HCT116 (cell line): ENCODE data around the gene RAB8B. TPM values are rescaled to one million over a fixed set of nuclear protein-coding genes. Genes with fewer than 3 reads are reported as not detected.

ENCODE experiments used
- ATAC-seq: fragments of 200-7000 bp; cut with Tn5 transposase; 2 replicates; pipeline ENCODE4 v1.9.1; 2020; ENCODE audit warnings: mild to moderate bottlenecking, moderate library complexity
- BruUV-seq: library from RNA; stranded (reverse); fragments of 400-500 nt; replicated peaks from 2 replicates; lab custom pipeline; 2021; lab: Mats Ljungman, UMichigan
- CTCF ChIA-PET: fragments of 300-600 bp; sonication (Branson Sonifier 250); formaldehyde crosslinking; loops from one replicate; lab custom pipeline; 2021; ENCODE audit warnings: antibody characterized with exemption; lab: Charles Lee
- POLR2A ChIA-PET: fragments of 300-600, 350-600 bp; sonication (Branson Sonifier 250); formaldehyde crosslinking; loops from one replicate; lab custom pipeline; 2021; ENCODE audit warnings: antibody characterized with exemption; lab: Charles Lee
- RAD21 ChIA-PET, 2 experiments: fragments of 300-600 bp; sonication (Branson Sonifier 250); formaldehyde crosslinking; loops; one replicate each; lab custom pipeline; 2023; ENCODE audit warnings: low total read pairs in 2 of 2; ENCODE audit not compliant: uncharacterized antibody in 2 of 2, unreplicated experiment in 2 of 2, low non-redundant PET in 1 of 2; lab: Charles Lee
- DNase-seq: peaks from one replicate; pipeline ENCODE4 v3.0.0-alpha.2; 2010; ENCODE audit warnings: low read depth, low spot score
- H2AFZ ChIP-seq: fragments of 200-600 bp; shearing (Covaris generic), sonication (generic); 2 replicates; pipeline ENCODE4 v1.6.1; 2017; ENCODE audit warnings: low read depth, mixed run types, mixed read lengths, antibody characterized with exemption, low read length; ENCODE audit not compliant: poor library complexity, severe bottlenecking
- H3K27ac ChIP-seq: 2 replicates; pipeline ENCODE4 v1.5.1; 2012; ENCODE audit warnings: low read depth, low read length
- H3K27me3 ChIP-seq: fragments of 200-600 bp; sonication (generic); 2 replicates; pipeline ENCODE4 v1.6.1; 2016; ENCODE audit warnings: mixed run types, low read length, mixed read lengths; ENCODE audit not compliant: insufficient read depth
- H3K36me3 ChIP-seq, 2 experiments: fragments of 200-500 bp in 1 of 2; fragments of 200-600 bp in 1 of 2; sonication (Bioruptor generic) in 1 of 2; sonication (generic) in 1 of 2; 2 replicates each; pipeline versions ENCODE4 v1.5.1 to v1.6.1; 2014 to 2016; ENCODE audit warnings: low read length in 2 of 2, inconsistent platforms in 1 of 2, mixed read lengths in 1 of 2, mixed run types in 1 of 2; ENCODE audit not compliant: insufficient read depth in 2 of 2, control insufficient read depth in 1 of 2
- H3K4me1 ChIP-seq, 2 experiments: fragments of 200-600 bp in 1 of 2; sonication (generic) in 1 of 2; 2 replicates each; pipeline versions ENCODE4 v1.5.1 to v1.6.1; 2012 to 2017; ENCODE audit warnings: low read length in 2 of 2, inconsistent platforms in 1 of 2, mild to moderate bottlenecking in 1 of 2, mixed read lengths in 1 of 2, mixed run types in 1 of 2, moderate library complexity in 1 of 2; ENCODE audit not compliant: insufficient read depth in 2 of 2, control insufficient read depth in 1 of 2
- H3K4me2 ChIP-seq: fragments of 200-600 bp; sonication (generic); 2 replicates; pipeline ENCODE4 v1.6.1; 2017; ENCODE audit warnings: mixed run types, low read length, mixed read lengths
- H3K4me3 ChIP-seq, 2 experiments: fragments of 200-600 bp in 1 of 2; sonication (generic) in 1 of 2; replicated peaks in 1 of 2; 2 replicates each; pipeline ENCODE4 v1.5.1; 2011 to 2016; ENCODE audit warnings: low read length in 2 of 2, control low read depth in 1 of 2, low read depth in 1 of 2, mild to moderate bottlenecking in 1 of 2, mixed read lengths in 1 of 2, mixed run types in 1 of 2
- H3K79me2 ChIP-seq: fragments of 200-600 bp; sonication (generic); 2 replicates; pipeline ENCODE4 v1.6.1; 2017; ENCODE audit warnings: mild to moderate bottlenecking, mixed run types, low read length, moderate library complexity, mixed read lengths; ENCODE audit not compliant: insufficient read depth
- H3K9ac ChIP-seq: fragments of 200-600 bp; sonication (generic); 2 replicates; pipeline ENCODE4 v1.6.1; 2016; ENCODE audit warnings: low read length, mixed read lengths
- H3K9me2 ChIP-seq: fragments of 200-600 bp; sonication (generic), shearing (Covaris generic); 2 replicates; pipeline ENCODE4 v1.6.1; 2017; ENCODE audit warnings: mixed run types, mild to moderate bottlenecking, moderate library complexity; ENCODE audit not compliant: insufficient read depth
- H3K9me3 ChIP-seq, 2 experiments: fragments of 200-500 bp in 1 of 2; fragments of 200-600 bp in 1 of 2; sonication (Bioruptor generic) in 1 of 2; sonication (generic) in 1 of 2; 2 replicates each; pipeline ENCODE4 v1.6.1; 2014 to 2017; ENCODE audit warnings: low read length in 2 of 2, mixed read lengths in 2 of 2, inconsistent platforms in 1 of 2, low read depth in 1 of 2, mild to moderate bottlenecking in 1 of 2, mixed run types in 1 of 2, moderate library complexity in 1 of 2; ENCODE audit not compliant: control insufficient read depth in 1 of 2, insufficient read depth in 1 of 2
- H4K20me1 ChIP-seq: fragments of 200-600 bp; sonication (generic), shearing (Covaris generic); 2 replicates; pipeline ENCODE4 v1.6.1; 2017; ENCODE audit warnings: mixed run types, mild to moderate bottlenecking, moderate library complexity; ENCODE audit not compliant: insufficient read depth
- CEBPB ChIP-seq: IDR thresholded peaks from 2 replicates; pipeline ENCODE4 v1.6.1; 2012; ENCODE audit warnings: low read depth
- EGR1 ChIP-seq: IDR thresholded peaks from 2 replicates; pipeline ENCODE4 v1.6.1; 2012; ENCODE audit warnings: low read depth
- FOSL1 ChIP-seq: IDR thresholded peaks from 2 replicates; pipeline ENCODE4 v1.6.1; 2012; ENCODE audit warnings: low read depth
- RAD21 ChIP-seq: IDR thresholded peaks from 2 replicates; pipeline ENCODE4 v1.6.1; 2012; ENCODE audit warnings: low read depth, mild to moderate bottlenecking
- SIN3A ChIP-seq: IDR thresholded peaks from 2 replicates; pipeline ENCODE4 v1.6.1; 2012; ENCODE audit warnings: low read depth
- SP1 ChIP-seq: IDR thresholded peaks from 2 replicates; pipeline ENCODE4 v1.6.1; 2012; ENCODE audit warnings: low read depth
- intact Hi-C: fragments of 100-400 bp; cut with micrococcal nuclease; formaldehyde crosslinking; loops from 2 replicates; pipeline ENCODE4 v1.10.0; 2022
- total RNA-seq: library from RNA; stranded (reverse); gene quantifications from one replicate; pipeline ENCODE4 v1.2.1, GENCODE V29; 2021; ENCODE audit not compliant: unreplicated experiment
- TF ChIP-seq, protein P1 (sequence below): IDR thresholded peaks from 2 replicates; pipeline ENCODE4 v1.6.1; 2012
- TF ChIP-seq, protein P2 (sequence below): IDR thresholded peaks from 2 replicates; pipeline ENCODE4 v1.6.1; 2012; ENCODE audit warnings: low read depth
- TF ChIP-seq, protein P3 (sequence below): IDR thresholded peaks from 2 replicates; pipeline ENCODE4 v1.6.1; 2012
- TF ChIP-seq, protein P4 (sequence below), 3 experiments: fragments of 200-600 bp in 1 of 3; sonication (generic) in 1 of 3; IDR thresholded peaks in 2 of 3; conservative IDR thresholded peaks in 1 of 3; 2 replicates each; pipeline ENCODE4 v1.5.1; 2012 to 2017; ENCODE audit warnings: low read depth in 2 of 3, low read length in 2 of 3, antibody characterized with exemption in 1 of 3, borderline replicate concordance in 1 of 3, control low read depth in 1 of 3, mild to moderate bottlenecking in 1 of 3, mixed read lengths in 1 of 3, mixed run types in 1 of 3, moderate library complexity in 1 of 3; ENCODE audit not compliant: insufficient read depth in 1 of 3

Gene RAB8B
- total RNA-seq, 1 experiment from 2014 or later, result 19.4 TPM

DNA sequence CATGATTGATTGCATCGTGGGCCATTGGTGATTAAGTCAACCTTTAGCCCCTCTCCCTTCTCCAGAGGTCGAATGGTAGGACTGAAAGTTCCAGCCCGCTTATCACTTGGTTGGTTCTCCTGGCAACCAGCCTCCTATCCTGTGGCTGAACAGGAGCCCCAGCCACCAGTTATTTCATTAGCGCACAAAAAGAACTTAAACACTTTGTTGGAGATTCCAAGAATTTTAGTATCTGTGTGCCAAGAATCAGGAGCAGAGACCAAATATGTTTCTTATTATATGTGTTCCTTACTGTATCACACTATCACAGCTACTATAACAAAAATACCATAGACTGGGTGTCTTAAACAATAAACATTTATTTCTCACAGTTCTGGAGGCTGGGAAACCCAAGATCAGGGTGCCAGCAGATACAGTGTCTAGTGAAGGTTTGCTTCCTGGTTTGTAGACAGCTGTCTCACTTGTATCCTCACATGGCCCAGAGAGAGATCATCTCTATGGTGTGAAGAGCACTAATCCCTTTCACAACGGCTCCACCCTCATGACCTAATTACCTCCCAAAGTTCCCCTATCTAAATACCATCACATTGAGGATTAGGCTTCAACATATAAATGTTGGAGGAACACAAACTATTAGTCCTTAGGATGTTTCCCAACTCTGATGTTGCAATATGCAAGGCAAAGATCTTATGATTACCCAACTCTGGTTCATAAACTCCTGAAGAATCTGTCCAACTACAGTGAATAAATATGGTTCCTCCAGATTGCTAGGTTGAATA is 57.5 kb downstream of the RAB8B start:
- H3K4me3 ChIP-seq, result no peak overlapping the region
- BruUV-seq, result no TSS peak
- H3K9me2 ChIP-seq, result no peaks in the 10 kb centered on the region
- H3K36me3 ChIP-seq, result no peaks in the 10 kb centered on the region
- TF ChIP-seq, protein P1, sequence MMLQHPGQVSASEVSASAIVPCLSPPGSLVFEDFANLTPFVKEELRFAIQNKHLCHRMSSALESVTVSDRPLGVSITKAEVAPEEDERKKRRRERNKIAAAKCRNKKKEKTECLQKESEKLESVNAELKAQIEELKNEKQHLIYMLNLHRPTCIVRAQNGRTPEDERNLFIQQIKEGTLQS, result no peak
- TF ChIP-seq CEBPB (no peak), FOSL1 (no peak), SIN3A (no peak), RAD21 (no peak), SP1 (no peak), EGR1 (no peak)
- TF ChIP-seq, protein P2, sequence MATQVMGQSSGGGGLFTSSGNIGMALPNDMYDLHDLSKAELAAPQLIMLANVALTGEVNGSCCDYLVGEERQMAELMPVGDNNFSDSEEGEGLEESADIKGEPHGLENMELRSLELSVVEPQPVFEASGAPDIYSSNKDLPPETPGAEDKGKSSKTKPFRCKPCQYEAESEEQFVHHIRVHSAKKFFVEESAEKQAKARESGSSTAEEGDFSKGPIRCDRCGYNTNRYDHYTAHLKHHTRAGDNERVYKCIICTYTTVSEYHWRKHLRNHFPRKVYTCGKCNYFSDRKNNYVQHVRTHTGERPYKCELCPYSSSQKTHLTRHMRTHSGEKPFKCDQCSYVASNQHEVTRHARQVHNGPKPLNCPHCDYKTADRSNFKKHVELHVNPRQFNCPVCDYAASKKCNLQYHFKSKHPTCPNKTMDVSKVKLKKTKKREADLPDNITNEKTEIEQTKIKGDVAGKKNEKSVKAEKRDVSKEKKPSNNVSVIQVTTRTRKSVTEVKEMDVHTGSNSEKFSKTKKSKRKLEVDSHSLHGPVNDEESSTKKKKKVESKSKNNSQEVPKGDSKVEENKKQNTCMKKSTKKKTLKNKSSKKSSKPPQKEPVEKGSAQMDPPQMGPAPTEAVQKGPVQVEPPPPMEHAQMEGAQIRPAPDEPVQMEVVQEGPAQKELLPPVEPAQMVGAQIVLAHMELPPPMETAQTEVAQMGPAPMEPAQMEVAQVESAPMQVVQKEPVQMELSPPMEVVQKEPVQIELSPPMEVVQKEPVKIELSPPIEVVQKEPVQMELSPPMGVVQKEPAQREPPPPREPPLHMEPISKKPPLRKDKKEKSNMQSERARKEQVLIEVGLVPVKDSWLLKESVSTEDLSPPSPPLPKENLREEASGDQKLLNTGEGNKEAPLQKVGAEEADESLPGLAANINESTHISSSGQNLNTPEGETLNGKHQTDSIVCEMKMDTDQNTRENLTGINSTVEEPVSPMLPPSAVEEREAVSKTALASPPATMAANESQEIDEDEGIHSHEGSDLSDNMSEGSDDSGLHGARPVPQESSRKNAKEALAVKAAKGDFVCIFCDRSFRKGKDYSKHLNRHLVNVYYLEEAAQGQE, result no peak
- TF ChIP-seq, protein P3, sequence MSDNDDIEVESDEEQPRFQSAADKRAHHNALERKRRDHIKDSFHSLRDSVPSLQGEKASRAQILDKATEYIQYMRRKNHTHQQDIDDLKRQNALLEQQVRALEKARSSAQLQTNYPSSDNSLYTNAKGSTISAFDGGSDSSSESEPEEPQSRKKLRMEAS, result no peak
- TF ChIP-seq, protein P4, sequence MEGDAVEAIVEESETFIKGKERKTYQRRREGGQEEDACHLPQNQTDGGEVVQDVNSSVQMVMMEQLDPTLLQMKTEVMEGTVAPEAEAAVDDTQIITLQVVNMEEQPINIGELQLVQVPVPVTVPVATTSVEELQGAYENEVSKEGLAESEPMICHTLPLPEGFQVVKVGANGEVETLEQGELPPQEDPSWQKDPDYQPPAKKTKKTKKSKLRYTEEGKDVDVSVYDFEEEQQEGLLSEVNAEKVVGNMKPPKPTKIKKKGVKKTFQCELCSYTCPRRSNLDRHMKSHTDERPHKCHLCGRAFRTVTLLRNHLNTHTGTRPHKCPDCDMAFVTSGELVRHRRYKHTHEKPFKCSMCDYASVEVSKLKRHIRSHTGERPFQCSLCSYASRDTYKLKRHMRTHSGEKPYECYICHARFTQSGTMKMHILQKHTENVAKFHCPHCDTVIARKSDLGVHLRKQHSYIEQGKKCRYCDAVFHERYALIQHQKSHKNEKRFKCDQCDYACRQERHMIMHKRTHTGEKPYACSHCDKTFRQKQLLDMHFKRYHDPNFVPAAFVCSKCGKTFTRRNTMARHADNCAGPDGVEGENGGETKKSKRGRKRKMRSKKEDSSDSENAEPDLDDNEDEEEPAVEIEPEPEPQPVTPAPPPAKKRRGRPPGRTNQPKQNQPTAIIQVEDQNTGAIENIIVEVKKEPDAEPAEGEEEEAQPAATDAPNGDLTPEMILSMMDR (IDR thresholded peaks at IDR 0.05 in 2 of 3, conservative IDR thresholded peaks at IDR 0.05 in 1 of 3; ENCODE audit: borderline replicate concordance in 1 of 3, insufficient read depth in 1 of 3, low read depth in 2 of 3, low read length in 2 of 3), result no peak
- CTCF ChIA-PET, result no interaction called here
- no peaks in the 10 kb centered on the region for H3K4me1 ChIP-seq
- RAD21 ChIA-PET, result no interaction called here
- DNase-seq (no peak), ATAC-seq (no peak)
- no peaks in the 10 kb centered on the region for H3K27me3 ChIP-seq
- H2AFZ ChIP-seq, result no peak overlapping the region
- POLR2A ChIA-PET, result no interaction called here
- H3K9ac ChIP-seq, result no peak overlapping the region
- no peak overlapping the region for H3K4me2 ChIP-seq
- intact Hi-C loops, result no loop called here
- H3K9me3 ChIP-seq, result no peaks in the 10 kb centered on the region; a peak in 1 of 4 replicates
- H3K79me2 ChIP-seq, result no peaks in the 10 kb centered on the region
- no peaks in the 10 kb centered on the region for H4K20me1 ChIP-seq
- no peak overlapping the region for H3K27ac ChIP-seq
